ENCODE results near the gene ZP3.
"Not testable (repeated sequence)": the region's sequence is repeated elsewhere in the genome, so short reads cannot be mapped to it uniquely, and the experiment has no call there.

The ZP3 gene

DNA sequence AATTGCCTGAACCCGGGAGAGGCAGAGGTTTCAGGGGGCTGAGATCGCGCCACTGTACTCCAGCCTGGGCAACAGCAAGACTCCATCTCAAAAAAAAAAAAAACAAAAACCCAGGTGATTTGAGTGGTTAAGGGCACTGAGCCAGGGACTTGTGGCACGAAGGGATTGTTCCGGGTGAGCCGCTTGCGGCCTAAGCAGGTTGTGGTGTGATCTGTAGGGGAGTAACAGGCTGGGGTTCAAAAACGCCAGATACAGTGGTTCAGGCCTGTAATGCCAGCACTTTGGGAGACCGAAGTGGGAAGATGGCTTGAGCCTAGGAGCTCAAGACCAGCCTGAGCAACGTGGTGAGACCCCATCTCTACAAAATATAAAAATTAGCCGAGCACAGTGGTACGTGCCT, 19.1 kb downstream of the ZP3 start:
- DNase-seq = not testable (repeated sequence)

DNA sequence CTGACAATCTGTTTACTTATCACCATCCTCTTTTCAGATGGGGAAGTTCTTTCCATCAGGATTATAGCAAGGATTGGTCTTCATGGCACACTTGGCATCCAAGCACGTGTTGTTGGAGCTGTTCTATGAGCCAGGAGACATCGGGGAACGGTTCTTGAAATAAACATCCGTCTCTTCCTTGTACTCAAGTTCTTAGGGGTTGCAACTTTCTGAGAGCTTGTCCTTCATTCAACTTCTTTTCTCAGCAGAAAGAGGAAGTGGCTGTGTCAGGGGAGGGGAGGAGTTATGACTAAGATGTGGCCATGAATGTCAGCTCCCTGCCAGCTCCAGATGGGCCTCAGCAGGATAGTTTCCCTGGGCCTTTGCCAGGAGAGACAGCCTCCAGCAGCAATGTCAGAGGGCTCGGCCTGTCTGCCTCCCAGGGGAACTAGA, 20.8 kb downstream of the ZP3 start:
- DNase-seq = not testable (repeated sequence)

DNA sequence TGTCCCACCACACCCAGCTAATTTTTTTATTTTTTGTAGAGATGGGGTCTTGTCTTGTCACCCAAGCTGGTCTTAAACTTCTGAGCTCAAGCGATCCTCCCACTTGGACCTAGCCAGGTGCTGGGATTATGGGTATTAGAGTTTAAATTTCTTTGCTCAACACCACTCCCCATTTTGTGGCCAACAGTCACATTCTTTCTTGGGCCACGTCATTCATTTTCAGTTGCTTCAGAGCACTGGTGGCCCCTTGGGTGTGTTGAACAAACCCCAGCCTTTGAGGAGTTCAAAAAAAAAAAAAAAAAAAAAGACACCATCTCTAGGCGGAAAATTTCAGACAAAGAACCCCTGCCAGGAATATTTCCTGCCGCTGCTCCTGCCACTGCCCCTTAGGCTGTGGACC, 32.3 kb downstream of the ZP3 start:
- not testable (repeated sequence) for DNase-seq

DNA sequence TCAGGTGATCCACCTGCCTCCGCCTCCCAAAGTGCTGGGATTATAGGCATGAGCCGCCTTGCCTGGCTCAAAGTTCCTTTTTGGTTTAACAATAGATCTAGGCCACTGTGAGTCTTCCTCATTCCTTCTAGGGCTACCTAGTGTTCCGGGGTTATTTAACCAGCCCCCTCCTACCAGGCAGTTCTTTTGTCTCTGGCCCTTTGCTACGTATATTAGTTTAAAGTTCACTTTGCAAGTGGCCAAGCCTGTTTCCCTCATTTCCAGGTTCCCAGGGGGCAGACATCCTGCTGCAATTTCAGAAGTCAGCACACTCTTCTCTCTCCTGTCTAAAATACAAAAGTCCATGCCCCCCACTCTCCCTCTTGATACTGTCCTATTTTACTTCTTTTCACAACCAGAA, 33.8 kb downstream of the ZP3 start:
- not testable (repeated sequence) for DNase-seq

DNA sequence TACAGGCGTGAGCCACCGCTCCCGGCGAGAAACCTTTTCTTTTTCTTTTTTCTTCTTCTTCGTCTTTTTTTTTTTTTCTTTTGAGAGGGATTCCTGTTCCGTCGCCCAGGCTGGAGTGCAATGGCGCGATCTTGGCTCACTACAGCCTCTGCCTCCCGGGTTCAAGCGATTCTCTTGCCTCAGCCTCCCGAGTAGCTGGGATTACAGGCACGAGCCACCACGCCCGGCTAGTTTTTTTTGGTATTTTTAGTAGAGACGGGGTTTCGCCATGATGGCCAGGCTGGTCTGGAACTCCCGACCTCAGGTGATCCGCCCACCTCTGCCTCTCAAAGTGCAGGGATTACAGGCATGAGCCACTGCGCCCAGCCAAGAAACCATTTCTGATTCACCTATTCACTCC, 36.0 kb downstream of the ZP3 start:
- DNase-seq = not testable (repeated sequence)

DNA sequence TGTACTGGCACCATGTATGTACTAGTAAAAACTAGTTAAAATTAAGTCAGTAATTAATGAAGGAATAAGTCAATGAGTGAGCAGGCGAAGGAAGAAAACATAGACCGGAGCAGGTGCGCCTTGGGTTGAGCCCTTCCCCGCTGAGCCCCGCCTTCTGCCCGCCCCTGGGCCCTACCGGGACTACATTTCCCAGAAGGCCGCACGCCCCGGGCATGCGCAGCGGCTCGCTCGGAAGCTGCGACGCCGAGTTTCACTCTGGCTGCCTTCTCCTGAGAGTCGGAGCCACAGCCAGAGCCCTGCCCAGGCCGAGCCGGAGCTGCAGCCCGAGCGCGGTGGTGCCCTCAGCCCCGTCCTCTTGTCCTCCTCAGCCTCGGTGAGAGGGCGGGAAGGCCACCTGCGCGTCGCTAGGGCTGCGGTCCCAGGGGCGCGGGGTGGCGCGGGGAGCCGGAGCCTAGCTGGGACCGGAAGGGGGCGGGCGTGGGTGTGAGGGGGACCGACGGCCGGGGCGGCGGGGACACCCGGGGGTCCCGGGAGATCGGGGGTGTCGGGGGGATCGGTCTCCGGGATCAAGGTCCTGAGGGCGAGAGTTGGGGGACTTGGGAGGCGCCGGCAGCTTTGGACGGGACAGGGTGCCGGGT, 36.8 kb downstream of the ZP3 start, which contains the start of gene DTX2:
DTX2 (plus strand) TSS at position 246 of the 638 bp plus-strand sequence. CDS start 18,801 bp downstream, outside the sequence.
- not testable (repeated sequence) for DNase-seq

DNA sequence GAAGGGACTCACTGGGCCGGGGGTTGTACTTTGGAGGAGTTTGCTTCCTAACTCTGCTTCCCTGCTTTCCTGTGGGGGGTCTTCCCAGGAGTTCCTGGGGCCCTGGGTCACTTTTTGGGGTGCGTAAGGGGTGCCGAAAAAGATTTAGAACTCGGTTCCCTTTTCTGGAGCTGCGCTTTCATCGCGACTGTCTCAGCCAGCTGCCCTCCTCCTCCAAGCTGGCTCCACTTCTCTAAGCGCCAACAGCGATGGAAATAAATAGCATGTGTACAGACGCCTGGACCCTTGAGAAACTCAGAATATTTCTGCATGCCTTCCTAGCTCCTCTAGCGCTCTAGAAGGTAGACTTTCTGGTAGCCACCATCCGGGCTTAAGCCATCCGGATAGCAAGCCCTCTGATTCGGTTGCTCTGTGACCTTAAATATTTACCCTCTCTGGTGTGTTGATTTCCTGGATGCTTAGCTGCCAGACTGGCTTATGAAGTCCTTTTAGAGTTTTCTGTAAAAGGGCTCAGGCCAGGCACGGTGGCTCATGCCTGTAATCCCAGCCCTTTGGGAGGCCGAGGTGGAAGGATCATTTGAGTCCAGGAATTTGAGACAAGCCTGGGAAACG, 37.6 kb downstream of the ZP3 start:
- DNase-seq = not testable (repeated sequence)

DNA sequence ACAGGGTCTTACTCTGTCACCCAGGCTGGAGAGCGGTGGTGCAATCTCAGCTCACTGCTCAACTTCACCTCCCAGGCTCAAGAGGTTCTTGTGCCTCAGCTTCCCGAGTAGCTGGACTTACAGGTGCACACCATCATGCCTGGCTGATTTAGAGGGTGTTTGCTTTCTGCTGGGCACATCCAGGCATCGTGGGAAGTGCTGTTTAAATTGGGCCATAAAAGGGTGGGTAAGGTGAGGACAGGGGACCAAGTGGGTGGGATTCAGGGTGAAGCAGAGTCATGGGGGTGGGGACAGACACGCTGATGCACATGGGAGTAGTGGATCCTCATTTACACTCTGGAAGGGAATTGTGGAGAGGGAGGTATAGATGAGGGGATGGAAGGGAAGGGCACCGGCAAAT, 40.2 kb downstream of the ZP3 start:
- not testable (repeated sequence) for DNase-seq

DNA sequence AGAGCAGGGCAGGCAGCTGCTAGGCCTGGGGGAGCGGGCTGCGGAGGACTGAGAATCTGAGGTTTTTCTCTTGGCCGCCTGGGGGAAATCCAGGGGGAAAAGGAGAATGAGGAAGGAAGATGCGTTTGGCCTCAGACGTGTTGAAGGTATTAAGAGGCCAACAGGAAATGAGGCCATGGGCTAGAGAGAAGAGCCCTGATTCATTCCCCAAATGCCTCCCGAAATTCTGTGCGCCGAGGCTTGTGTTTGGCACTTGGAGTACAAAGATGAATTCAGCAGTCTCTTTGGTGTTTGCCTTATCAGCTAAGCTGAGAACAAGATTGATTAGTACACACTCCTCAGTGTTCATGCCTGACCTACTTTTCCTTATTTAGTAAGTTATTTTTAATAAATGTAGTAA, 41.2 kb downstream of the ZP3 start:
- not testable (repeated sequence) for DNase-seq

DNA sequence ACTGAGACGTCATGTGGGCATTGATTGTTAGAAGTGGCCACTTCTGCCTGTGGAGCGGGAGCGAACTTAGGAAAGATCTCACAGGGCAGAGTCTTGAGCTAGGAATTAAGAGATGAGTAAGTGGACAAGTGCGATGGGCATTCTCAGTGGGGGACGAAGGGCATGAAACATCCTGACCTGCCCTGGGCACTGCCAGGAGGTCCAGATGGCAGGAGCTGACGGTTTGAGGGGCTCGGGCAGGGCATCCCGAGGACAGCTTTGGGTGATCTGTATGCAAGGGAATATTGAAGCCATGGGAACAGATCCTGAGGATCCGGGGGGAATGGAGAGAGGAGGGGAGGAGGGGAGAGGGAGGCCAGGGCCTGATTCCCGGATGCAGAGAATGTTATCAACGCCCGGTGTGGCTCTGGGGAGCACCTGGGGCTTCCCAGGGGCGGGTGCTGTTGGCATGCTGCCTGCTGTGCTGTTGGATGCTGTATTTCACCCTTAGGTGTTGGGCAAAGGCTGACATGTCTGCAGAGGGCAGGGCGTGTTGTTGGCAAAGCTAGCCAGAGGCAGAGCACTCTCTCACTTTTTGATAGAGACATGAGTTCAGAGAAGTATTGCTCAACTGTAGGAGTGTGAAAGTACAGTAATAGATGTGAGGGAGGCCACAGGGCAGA, 43.1 kb downstream of the ZP3 start:
- not testable (repeated sequence) for DNase-seq

DNA sequence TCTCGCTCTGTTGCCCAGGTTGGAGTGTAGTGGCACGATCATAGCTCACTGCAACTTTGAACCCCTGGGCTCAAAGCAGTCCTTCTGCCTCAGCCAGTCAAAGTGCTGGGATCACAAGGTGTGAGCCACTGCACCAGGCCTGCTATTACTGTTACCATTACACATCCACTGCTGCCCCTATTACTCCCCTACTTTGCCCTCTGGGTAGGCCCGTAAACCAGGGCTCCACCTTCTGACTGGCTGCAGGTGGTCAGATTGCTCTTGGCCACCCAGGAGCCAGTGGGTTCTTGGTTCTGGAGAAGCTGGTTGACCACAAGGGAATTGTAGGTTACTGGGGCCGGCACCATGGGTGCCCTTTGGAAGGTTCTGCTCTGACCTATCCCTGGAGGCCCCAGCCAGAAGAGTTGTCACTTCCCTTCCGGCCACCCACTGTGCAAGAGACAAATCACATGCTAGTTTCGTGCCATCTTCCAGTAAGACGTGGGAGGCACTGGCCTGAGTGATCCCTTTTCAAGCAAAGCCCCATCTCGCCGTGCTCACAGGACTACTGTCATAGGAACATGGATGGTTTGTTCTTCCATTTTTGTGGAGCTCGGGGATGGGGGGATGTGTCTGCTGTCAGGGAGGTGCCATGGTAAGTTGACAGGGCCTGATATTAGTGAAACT, 46.9 kb downstream of the ZP3 start:
- not testable (repeated sequence) for DNase-seq

DNA sequence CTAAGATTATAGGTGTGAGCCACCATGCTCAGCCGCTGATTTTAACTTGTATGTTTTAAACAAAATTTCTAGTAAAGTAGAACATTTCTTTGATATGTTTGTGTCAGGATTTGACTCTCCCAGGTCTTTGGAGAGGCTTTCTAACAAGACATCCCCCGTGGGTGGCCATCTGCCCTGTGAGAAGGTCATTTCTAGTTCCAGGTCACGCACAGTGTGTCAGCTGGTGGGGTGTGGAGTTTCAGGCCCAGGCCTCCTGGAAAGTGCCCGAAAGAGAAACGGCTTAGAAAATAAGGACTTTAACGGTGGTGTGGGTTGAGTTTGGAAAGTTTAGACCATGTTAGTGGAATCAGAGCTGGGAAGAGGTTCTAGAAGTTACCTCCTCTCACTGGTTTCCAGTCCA, 48.3 kb downstream of the ZP3 start:
- not testable (repeated sequence) for DNase-seq

DNA sequence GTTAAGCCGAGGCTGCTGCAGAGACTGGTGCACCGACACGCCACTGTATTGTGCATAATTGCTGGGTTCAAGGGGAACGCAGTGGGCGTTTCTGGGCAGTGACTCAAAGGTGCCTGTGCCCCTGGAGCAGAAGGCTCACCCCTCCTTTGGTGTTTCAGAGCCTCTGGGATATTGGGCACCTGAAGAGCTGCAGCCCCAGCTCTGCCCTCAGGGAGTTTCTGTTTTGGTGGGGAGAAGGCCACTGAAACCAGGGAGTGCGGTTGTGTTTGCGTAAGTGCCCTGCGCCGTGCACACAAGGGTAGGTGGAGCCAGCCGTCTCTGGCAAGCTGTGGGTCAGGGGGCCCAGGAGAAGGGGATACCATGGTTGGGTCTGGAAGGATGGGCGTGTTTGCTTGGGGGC, 51.5 kb downstream of the ZP3 start:
- DNase-seq = not testable (repeated sequence)

DNA sequence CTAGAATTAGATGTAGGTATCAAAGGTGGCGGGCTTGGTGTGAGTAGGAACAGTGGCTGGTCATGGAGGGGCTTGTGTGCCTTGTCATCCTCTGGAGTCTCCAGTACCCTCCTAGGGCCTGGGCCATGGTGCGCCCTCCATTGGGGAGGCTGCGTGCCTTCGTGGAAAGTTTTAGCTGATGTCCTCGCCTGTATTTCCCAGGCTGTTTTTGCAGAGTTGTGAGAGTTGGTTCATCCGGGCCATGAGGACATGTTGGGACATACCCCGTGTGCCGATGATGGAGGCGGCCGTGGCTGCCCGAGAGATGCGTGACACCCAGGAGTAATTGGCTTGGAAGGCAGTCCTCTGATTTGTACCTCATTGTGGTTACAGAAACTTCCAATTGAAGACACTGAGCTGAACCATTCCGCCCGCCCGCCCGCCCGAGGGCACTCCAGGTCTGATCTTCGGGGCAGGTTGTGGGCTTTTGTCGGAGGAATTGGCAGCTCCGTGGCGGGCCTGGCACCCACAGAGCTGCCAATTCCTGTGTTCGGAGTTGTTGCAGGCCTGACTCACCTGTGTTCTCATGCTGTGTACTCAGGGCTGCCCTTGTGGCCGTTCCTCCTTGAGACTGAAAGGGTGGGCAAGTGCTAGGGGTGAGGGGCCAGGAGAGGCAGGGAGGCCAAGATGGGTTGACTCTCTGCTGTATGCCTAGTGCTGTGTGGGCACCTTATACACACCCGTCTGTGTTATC, 52.2 kb downstream of the ZP3 start:
- DNase-seq = not testable (repeated sequence)

DNA sequence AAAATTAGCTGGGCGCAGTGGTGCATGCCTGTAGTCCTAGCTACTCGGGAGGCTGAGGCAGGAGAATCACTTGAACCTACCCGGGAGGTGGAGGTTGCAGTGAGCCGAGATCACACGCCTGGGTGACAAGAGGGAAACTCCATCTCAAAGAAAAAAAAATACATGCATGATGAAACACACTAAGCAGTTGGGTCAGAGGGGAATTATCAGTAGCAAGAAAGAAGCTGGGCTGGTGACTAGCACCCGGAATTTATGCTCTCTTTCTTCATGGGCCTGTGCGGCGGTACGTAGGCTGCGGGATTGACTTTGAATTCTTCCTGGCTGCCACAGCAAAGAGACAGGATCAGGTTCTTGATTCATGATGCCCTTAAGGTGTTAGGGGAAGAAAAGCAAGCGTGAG, 54.9 kb downstream of the ZP3 start:
- DNase-seq = not testable (repeated sequence)

DNA sequence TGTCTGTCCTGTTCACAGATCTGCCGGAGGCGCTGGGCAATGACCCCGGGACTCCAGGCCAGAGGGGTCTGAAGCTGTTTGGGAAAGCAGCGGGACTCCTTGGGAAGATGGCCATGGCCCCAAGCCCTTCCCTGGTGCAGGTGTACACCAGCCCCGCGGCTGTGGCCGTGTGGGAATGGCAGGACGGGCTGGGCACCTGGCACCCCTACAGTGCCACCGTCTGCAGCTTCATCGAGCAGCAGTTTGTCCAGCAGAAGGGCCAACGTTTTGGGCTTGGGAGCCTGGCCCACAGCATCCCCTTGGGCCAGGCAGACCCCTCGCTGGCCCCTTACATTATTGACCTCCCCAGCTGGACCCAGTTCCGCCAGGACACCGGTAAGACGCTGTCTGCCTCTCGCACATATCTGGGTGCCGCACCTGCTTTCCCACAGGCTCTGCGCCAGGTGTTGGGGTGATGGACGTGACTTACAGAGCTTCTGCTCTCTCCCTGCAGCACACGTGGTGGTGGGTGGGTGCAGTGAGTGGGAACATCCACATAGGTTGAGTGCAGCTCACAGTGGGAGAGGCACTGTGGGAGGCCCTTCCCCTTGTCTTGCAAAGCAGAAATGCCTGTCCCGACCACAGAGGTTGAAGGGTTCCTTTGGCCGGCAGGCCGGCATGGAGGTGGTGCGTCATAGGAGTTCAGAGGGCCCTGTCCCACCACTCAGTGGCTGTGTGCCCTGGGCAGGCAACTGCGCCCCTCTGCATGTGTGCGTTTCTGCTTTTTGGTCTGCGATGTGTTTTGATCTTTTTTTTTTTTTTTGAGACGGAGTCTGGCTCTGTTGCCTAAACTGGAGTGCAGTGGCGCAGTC, 55.9 kb downstream of the ZP3 start:
- DNase-seq = not testable (repeated sequence)

DNA sequence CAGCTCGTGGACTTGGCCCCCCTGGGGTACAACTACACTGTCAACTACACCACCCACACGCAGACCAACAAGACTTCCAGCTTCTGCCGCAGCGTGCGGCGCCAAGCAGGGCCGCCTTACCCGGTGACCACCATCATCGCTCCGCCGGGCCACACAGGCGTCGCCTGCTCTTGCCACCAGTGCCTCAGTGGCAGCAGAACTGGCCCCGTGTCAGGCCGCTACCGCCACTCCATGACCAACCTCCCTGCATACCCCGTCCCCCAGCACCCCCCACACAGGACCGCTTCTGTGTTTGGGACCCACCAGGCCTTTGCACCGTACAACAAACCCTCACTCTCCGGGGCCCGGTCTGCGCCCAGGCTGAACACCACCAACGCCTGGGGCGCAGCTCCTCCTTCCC, 57.9 kb downstream of the ZP3 start:
- not testable (repeated sequence) for DNase-seq

DNA sequence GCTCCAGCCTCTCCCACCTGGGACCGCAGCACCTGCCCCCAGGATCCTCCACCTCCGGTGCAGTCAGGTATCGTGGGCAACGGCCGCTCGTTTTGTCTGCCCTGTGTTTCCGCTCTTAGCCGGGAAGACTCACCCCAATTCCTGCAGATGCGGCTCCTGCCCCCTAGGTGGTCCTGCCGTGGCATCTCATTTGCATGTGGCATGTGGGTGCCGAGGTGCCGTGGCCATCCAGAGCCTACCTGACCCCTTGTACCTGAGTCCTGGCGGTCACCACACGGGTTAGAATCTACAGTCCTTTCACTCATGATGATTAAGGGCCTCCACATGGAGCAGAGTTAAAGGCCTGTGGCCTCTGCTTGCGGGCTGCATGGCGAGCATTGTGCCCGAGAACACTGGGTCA, 58.3 kb downstream of the ZP3 start:
- not testable (repeated sequence) for DNase-seq

DNA sequence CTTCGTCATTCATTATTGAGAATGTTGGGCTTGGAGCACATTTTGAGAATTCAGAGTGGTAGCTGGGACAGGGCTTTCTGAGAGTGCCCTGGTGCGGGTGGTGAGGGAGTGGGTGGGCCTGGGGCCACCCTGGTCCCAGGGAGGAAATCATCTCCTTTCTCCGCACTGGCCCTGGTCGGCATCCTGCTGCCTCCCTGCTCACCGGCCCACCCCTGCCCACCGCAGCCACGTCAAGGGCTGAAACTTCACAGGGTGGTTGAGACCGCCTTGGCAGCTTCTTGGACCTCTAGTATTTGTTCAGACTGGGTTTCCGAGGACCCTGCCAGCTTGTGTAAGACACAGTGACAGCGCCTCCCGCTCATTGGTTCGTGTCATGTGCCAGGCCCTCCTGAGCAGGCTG, 59.7 kb downstream of the ZP3 start:
- not testable (repeated sequence) for DNase-seq

DNA sequence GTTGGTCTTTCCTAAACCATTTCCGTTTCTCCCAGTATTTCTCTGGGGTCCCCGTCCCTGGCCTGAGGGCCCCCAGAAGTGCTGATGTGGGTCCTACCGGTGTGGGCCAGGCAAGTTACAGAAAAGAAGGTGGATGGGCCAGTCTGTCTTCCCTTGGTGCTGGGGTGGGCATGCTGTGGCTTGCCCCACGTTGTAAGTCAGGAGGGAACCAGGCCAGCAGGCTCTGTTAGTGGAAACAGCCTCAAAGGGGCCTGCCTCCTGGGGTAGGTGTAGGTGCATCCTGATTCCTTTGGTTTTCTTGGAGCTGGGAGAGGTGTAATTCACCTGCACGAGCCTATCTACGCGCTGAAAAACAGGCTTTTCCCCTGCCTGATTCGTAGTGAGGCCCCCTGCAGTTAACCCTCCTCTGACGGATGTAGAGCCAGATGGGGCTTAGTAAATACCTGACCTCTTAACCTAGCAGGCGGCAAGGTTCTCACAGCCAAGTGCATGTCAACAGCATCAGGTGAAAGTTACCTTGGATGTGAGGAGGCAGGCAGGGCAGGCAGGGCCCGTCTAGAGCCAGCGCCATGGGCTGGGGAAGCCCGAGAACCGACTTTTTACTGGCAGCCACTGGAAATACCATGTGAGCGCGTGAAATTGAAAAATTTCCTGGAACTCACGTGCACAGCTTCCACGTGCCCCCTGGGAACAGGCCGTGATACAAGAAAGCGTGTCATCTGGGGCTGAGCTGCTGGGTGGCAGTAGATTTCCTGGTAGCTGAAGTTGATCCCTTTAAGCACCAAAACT, 61.3 kb downstream of the ZP3 start:
- DNase-seq = not testable (repeated sequence)

DNA sequence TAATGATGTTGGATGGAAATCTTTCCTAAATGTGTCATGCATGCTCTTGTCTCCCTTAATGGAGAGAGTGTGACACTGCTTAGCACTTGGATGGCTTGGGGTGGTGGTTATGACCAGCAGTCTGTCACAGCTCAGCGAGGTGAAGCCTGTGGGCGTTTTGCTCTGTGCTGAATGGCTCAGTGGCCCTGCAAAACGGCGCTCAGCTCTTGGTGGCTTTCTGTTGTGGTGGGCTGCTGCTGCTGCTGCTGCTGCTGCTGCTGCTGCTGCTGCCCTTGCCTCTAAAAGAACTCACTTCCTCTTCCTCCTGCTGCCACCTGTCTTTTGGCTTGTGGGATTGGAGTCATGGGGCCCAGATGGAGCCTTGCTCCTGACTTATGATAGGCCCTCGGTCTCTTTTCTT, 61.9 kb downstream of the ZP3 start:
- DNase-seq = not testable (repeated sequence)
